Measurements from ENCODE around the gene ALG12.

GRCh38 chr22:49872347-49872746 is 45.9 kb downstream of the ALG12 start:
- TF ChIP-seq ZMAT3 (CRISPR knock-in tag; conservative IDR thresholded peaks at IDR 0.05) (no peak), ZHX1 (CRISPR knock-in tag; IDR thresholded peaks at IDR 0.05; ENCODE audit: low read depth) (no peak), ZNF143 (CRISPR knock-in tag; IDR thresholded peaks at IDR 0.05) (no peak), MTA3 (CRISPR knock-in tag; IDR thresholded peaks at IDR 0.05) (no peak), CTCF (CRISPR knock-in tag; IDR thresholded peaks at IDR 0.05) (no peak), SOX6 (IDR thresholded peaks at IDR 0.05) (no peak), SOX6 (CRISPR knock-in tag; IDR thresholded peaks at IDR 0.05) (no peak), HDAC1 (CRISPR knock-in tag; IDR thresholded peaks at IDR 0.05) (no peak), POLR2A (IDR thresholded peaks at IDR 0.05; ENCODE audit: insufficient read depth in 1 of 2, low read depth in 2 of 2, low read length in 2 of 2) (no peak), FOXK1 (CRISPR knock-in tag; IDR thresholded peaks at IDR 0.05; ENCODE audit: borderline replicate concordance, low read depth) (no peak), SKIL (CRISPR knock-in tag; IDR thresholded peaks at IDR 0.05; ENCODE audit: borderline replicate concordance) (no peak), ZNF333 (CRISPR knock-in tag; IDR thresholded peaks at IDR 0.05; ENCODE audit: borderline replicate concordance) (no peak), NCOR1 (IDR thresholded peaks at IDR 0.05; ENCODE audit: borderline replicate concordance, low read length) (no peak), STAT5B (CRISPR knock-in tag; IDR thresholded peaks at IDR 0.05) (no peak), RELA (CRISPR knock-in tag; IDR thresholded peaks at IDR 0.05) (no peak)
